H1 (cell line): ENCODE measurements around the gene UNC80. TPM values are rescaled to one million over a fixed set of nuclear protein-coding genes. Genes with fewer than 3 reads are reported as not detected.

Source experiments
- POU5F1 ChIP-seq: IDR thresholded peaks from 2 replicates; pipeline ENCODE4 v1.6.1; 2011; ENCODE audit warnings: low read depth, mild to moderate bottlenecking, low read length, moderate library complexity
- SIN3A ChIP-seq, 2 experiments: IDR thresholded peaks in 1 of 2; conservative IDR thresholded peaks in 1 of 2; 2 replicates each; pipeline ENCODE4 v1.6.1; 2011 to 2012; ENCODE audit warnings: low read length in 2 of 2, improper control_type of control experiment in 1 of 2, low read depth in 1 of 2, mild to moderate bottlenecking in 1 of 2
- SUZ12 ChIP-seq: fragments of 200-600 bp; sonication (generic); IDR thresholded peaks from 2 replicates; pipeline ENCODE4 v1.6.1; 2012; ENCODE audit warnings: mild to moderate bottlenecking, inconsistent platforms, low read length, moderate library complexity, mixed read lengths
- USF2 ChIP-seq: IDR thresholded peaks from 2 replicates; pipeline ENCODE4 v1.6.1; 2011; ENCODE audit warnings: low read length, improper control_type of control experiment
- ZNF274 ChIP-seq: IDR thresholded peaks from 2 replicates; pipeline ENCODE4 v1.7.0; 2012; ENCODE audit warnings: low read length, borderline replicate concordance; ENCODE audit errors: extremely low read depth
- polyA plus RNA-seq, 7 experiments: library from polyadenylated mRNA; depleted of rRNA in 3 of 7; stranded (reverse) in 5 of 7; unstranded in 2 of 7; fragments of >200 nt in 5 of 7; fragments of 200-250 nt in 2 of 7; gene quantifications; 1 replicate in 5 of 7; 2 replicates in 1 of 7; 4 replicates in 1 of 7; pipeline versions ENCODE4 v1.2.1 to v1.2.3, GENCODE V29; 2011 to 2013; ENCODE audit warnings: missing spikeins in 2 of 7, mixed read lengths in 2 of 7
- total RNA-seq: library from RNA; stranded (reverse); fragmentation: NEBNext Ultra II Directional; extraction: Animal tissue kit (Norgen Biotek cat#: 25700); gene quantifications from 2 replicates; pipeline ENCODE4 v1.2.1, GENCODE V29; 2021

The UNC80 gene
- total and polyA plus RNA-seq, 2 of the 8 experiments (the other 6 are each of a cell fraction or from before 2014, with no cell fraction given) = 0.53 to 0.56 TPM

GRCh38 chr2:209970271-209970670 is 198.6 kb downstream of the UNC80 start (continued):
- no peak for TF ChIP-seq POU5F1
- TF ChIP-seq ZNF274 = no peak
- TF ChIP-seq SIN3A (conservative IDR thresholded peaks at IDR 0.05 in 1 of 2, IDR thresholded peaks at IDR 0.05 in 1 of 2; ENCODE audit: low read depth in 1 of 2, low read length in 2 of 2) = no peak
- no peak for TF ChIP-seq SUZ12
- no peak for TF ChIP-seq USF2
